Choroid plexus epithelial cell (primary cell): ENCODE results near the gene DHX29.

ENCODE experiments used
- DNase-seq: peaks from one replicate; pipeline ENCODE4 v3.0.0-alpha.2; 2010; ENCODE audit warnings: low read depth
- H3K4me3 ChIP-seq: 2 replicates; pipeline ENCODE4 v1.5.1; 2011; ENCODE audit warnings: low read depth, mild to moderate bottlenecking, control low read depth, low read length, moderate library complexity
- CTCF ChIP-seq: conservative IDR thresholded peaks from 2 replicates; pipeline ENCODE4 v1.5.1; 2011; ENCODE audit warnings: low read depth, mild to moderate bottlenecking, control low read depth, inconsistent platforms, low read length, moderate library complexity

DHX29 gene

GRCh38 chr5:55316837-55317236 is 9.3 kb upstream of the DHX29 start:
- TF ChIP-seq CTCF: no peak
- no peak for DNase-seq
- H3K4me3 ChIP-seq: no peak overlapping the region

- DNase-seq: no peak
- TF ChIP-seq CTCF: no peak
Measured at GRCh38 chr5:55316289-55316688, 8.8 kb upstream of the DHX29 start.

GRCh38 chr5:55313870-55314617 is 6.5 kb upstream of the DHX29 start:
- no peak for DNase-seq
- no peak overlapping the region for H3K4me3 ChIP-seq
- no peak for TF ChIP-seq CTCF

More at GRCh38 chr5:55316289-55316688, 8.8 kb upstream of the DHX29 start:
- H3K4me3 ChIP-seq: no peak overlapping the region

- peak overlapping the region; percentile 84 for H3K4me3 ChIP-seq
- peak; percentile 39 for DNase-seq
- no peak for TF ChIP-seq CTCF
Measured at GRCh38 chr5:55308254-55308836, 851 bp upstream of the DHX29 start.

- DNase-seq: no peak
- no peak for TF ChIP-seq CTCF
Measured at GRCh38 chr5:55306641-55307382, 682 bp downstream of the DHX29 start.

GRCh38 chr5:55305345-55305744 is 2.1 kb downstream of the DHX29 start:
- no peak for TF ChIP-seq CTCF
- DNase-seq: no peak
- H3K4me3 ChIP-seq: no peak overlapping the region

More at GRCh38 chr5:55306641-55307382, 682 bp downstream of the DHX29 start:
- H3K4me3 ChIP-seq: peak overlapping the region; percentile 84

- no peak overlapping the region for H3K4me3 ChIP-seq
- no peak for TF ChIP-seq CTCF
- no peak for DNase-seq
Measured at GRCh38 chr5:55304584-55304983, 2.9 kb downstream of the DHX29 start.
